ENCODE measurements around the gene CTBP2.

Gene CTBP2

DNA sequence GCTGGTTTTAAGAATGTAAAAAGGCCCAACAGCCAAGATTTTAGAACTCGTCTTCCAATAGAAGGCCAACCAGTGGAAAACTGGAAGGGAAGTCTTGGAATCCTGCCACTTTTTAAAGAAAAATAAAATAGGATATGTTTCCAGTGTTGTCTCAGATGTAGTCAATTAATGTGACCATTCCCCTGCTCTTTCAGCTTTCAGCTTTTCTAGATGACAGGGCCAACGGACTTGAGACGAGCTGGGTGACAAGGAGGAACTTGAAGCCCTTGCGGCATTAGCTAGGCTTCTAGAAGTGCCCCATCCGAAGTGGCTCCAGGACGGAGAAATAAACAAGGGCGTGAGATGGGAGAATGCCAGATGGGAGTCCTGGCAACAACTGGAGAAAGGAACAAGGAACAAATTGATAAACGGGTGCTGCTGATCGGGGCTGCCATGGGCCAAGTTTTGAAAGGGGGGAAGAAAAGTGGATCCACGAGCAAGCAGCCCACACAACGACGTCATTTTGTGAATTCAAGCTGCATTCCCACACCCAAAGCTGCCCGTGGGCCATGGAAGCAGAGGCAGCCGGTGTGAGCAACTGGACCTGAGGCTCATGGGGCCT is 42.3 kb downstream of the CTBP2 start:
- no peak overlapping the region for H3K4ac ChIP-seq (ENCODE audit: low read depth, low read length)
- no peak overlapping the region for H3K56ac ChIP-seq (ENCODE audit: low read length)
- peaks cover 4% of the 10 kb centered on the region for H3K36me3 ChIP-seq (ENCODE audit: control insufficient read depth, insufficient read depth, low read length)
- H3K79me2 ChIP-seq (ENCODE audit: control insufficient read depth, insufficient read depth, low read length): peaks cover 95% of the 10 kb centered on the region
- no peak overlapping the region for H2BK15ac ChIP-seq (replicated peaks; ENCODE audit: low read depth)
- H3K79me1 ChIP-seq (ENCODE audit: low read length): peaks cover 37% of the 10 kb centered on the region
- H4K8ac ChIP-seq (ENCODE audit: low read depth, low read length): no peak overlapping the region
- H3K27ac ChIP-seq (ENCODE audit: low read depth, low read length): no peak overlapping the region
- H3K4me3 ChIP-seq (ENCODE audit: low read length): no peak overlapping the region
- no peak overlapping the region for H3K23ac ChIP-seq (ENCODE audit: low read length)
- no peak for DNase-seq
- no CpG with 5 or more reads among the region's 14 CpGs for WGBS (ENCODE audit: extremely low coverage, insufficient coverage, low lambda C conversion rate)
- peaks cover 13% of the 10 kb centered on the region for H3K4me1 ChIP-seq (ENCODE audit: control insufficient read depth, low read depth, low read length)
- H4K5ac ChIP-seq (ENCODE audit: low read length): no peak overlapping the region
- H3K27me3 ChIP-seq (ENCODE audit: insufficient read depth, low read length, poor library complexity): no peaks in the 10 kb centered on the region
- no peak overlapping the region for H3K18ac ChIP-seq (ENCODE audit: low read length)
- no peak overlapping the region for H2BK120ac ChIP-seq (ENCODE audit: low read depth, low read length)
- no peak overlapping the region for H3K4me2 ChIP-seq (ENCODE audit: low read length)
- H3K9ac ChIP-seq (ENCODE audit: low read length): no peak overlapping the region
- H2AK5ac ChIP-seq (ENCODE audit: low read length): no peak overlapping the region
- H2BK5ac ChIP-seq (ENCODE audit: low read length): no peak overlapping the region

DNA sequence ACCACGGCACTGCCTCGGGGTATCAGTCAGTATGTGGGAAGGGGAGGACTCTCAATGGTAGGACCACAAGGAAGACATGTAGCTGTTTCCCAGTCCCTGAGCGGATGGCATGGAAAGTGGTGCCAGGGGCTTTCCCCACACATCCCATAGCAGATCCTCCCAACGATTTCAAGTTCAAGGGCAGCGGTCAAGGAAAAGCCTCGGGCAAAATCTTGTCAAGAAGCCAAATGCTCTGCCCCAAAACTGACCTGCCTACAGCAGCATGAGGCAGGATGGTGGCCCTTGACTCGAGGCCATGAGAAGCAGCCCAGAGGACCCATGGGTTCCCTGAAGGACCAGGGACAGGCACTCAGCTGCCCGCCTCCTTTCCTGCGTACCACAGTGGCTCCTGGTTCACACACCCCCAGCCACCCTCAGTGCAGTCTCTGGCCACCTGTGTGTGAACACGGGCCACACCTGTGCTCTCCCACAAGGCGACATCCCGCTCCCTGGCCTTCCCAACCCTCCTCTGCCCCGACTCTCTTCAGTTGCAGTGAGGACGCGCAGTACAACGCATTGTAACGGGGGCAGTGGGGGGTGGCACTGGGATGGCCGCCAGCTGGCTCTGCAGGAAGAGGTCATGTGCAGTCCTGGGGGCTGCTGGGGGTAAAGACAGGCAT is 43.6 kb downstream of the CTBP2 start:
- Histone ChIP-seq H2BK15ac (replicated peaks; ENCODE audit: low read depth) (no peak overlapping the region), H3K4ac (ENCODE audit: low read depth, low read length) (no peak overlapping the region), H3K56ac (ENCODE audit: low read length) (no peak overlapping the region), H3K27me3 (ENCODE audit: insufficient read depth, low read length, poor library complexity) (no peaks in the 10 kb centered on the region), H3K18ac (ENCODE audit: low read length) (no peak overlapping the region), H3K4me1 (ENCODE audit: control insufficient read depth, low read depth, low read length) (peaks cover 13% of the 10 kb centered on the region), H4K8ac (ENCODE audit: low read depth, low read length) (no peak overlapping the region), H3K27ac (ENCODE audit: low read depth, low read length) (no peak overlapping the region), H3K9ac (ENCODE audit: low read length) (no peak overlapping the region), H4K5ac (ENCODE audit: low read length) (no peak overlapping the region), H2AK5ac (ENCODE audit: low read length) (no peak overlapping the region), H3K36me3 (ENCODE audit: control insufficient read depth, insufficient read depth, low read length) (peaks cover 5% of the 10 kb centered on the region), H3K79me2 (ENCODE audit: control insufficient read depth, insufficient read depth, low read length) (peaks cover 91% of the 10 kb centered on the region), H2BK120ac (ENCODE audit: low read depth, low read length) (no peak overlapping the region), H2BK5ac (ENCODE audit: low read length) (no peak overlapping the region), H3K4me2 (ENCODE audit: low read length) (no peak overlapping the region), H3K79me1 (ENCODE audit: low read length) (peaks cover 32% of the 10 kb centered on the region), H3K4me3 (ENCODE audit: low read length) (no peak overlapping the region), H3K23ac (ENCODE audit: low read length) (no peak overlapping the region)
- WGBS (ENCODE audit: extremely low coverage, insufficient coverage, low lambda C conversion rate): no CpG with 5 or more reads among the region's 18 CpGs
- DNase-seq: no peak

DNA sequence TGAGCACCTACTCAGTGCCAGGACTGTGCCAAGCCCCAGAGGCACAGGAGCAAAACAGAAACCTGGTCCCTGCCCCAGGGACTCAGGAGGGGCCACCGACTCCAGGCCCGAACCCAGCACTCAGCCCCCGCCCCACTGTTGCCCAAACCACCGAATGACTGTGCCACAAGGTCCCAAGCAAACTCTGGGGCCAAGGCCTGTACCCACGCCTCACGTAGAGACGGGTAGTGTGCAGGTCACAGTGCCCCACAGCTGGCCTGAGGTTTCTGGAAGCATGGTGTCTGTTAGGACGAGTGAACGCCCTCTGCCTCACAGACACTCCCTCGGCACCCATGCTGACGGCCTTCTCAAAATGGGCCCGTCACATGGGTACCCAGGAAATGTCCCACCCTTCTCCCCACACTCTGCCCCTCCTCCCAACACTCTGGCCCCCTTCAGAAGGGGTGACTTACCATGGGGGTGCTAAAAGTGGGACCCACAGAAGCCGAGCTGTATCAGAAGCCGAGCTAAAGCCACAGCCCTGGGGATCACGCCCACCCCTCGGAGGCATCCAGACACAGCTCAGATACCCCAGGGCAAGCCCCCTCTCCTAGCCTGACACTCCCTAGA is 44.2 kb downstream of the CTBP2 start:
- WGBS (ENCODE audit: extremely low coverage, insufficient coverage, low lambda C conversion rate): no CpG with 5 or more reads among the region's 16 CpGs

DNA sequence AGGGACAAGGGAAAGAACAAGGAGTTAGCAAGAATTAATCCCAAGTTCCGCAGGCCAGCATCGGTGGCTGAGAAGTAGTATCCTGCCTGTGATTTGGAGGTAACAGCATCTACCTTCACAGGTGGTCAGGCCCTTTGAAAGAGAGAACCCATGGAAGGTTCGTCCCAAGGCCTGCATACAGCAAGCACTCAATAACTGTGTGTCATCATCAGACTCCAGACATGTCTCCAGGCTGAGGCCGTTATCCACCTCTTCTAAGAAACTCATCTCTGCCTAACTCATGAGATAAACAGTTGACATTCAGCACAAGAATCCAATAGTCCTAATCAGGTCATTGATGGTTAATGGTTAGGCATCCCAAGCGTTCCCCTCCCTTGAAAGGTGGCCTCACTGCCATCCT is 45.0 kb downstream of the CTBP2 start:
- Histone ChIP-seq H3K4me3 (ENCODE audit: low read length) (no peak overlapping the region), H3K23ac (ENCODE audit: low read length) (no peak overlapping the region), H3K4me1 (ENCODE audit: control insufficient read depth, low read depth, low read length) (peaks cover 6% of the 10 kb centered on the region), H3K27me3 (ENCODE audit: insufficient read depth, low read length, poor library complexity) (no peaks in the 10 kb centered on the region), H3K9ac (ENCODE audit: low read length) (no peak overlapping the region), H3K18ac (ENCODE audit: low read length) (no peak overlapping the region), H3K36me3 (ENCODE audit: control insufficient read depth, insufficient read depth, low read length) (peaks cover 6% of the 10 kb centered on the region), H2BK5ac (ENCODE audit: low read length) (no peak overlapping the region), H4K8ac (ENCODE audit: low read depth, low read length) (no peak overlapping the region), H3K4ac (ENCODE audit: low read depth, low read length) (no peak overlapping the region), H2BK120ac (ENCODE audit: low read depth, low read length) (no peak overlapping the region), H2BK15ac (replicated peaks; ENCODE audit: low read depth) (no peak overlapping the region), H3K56ac (ENCODE audit: low read length) (no peak overlapping the region), H3K4me2 (ENCODE audit: low read length) (no peak overlapping the region), H3K79me2 (ENCODE audit: control insufficient read depth, insufficient read depth, low read length) (peaks cover 91% of the 10 kb centered on the region), H2AK5ac (ENCODE audit: low read length) (no peak overlapping the region), H3K27ac (ENCODE audit: low read depth, low read length) (no peak overlapping the region), H4K5ac (ENCODE audit: low read length) (no peak overlapping the region), H3K79me1 (ENCODE audit: low read length) (peaks cover 32% of the 10 kb centered on the region)
- no CpG with 5 or more reads among the region's 5 CpGs for WGBS (ENCODE audit: extremely low coverage, insufficient coverage, low lambda C conversion rate)
- no peak for DNase-seq

More for the DNA sequence above, 44.2 kb downstream of the CTBP2 start:
- Histone ChIP-seq H3K4me1 (ENCODE audit: control insufficient read depth, low read depth, low read length) (peaks cover 13% of the 10 kb centered on the region), H3K9ac (ENCODE audit: low read length) (no peak overlapping the region), H2BK120ac (ENCODE audit: low read depth, low read length) (no peak overlapping the region), H3K79me2 (ENCODE audit: control insufficient read depth, insufficient read depth, low read length) (peaks cover 91% of the 10 kb centered on the region), H2BK15ac (replicated peaks; ENCODE audit: low read depth) (no peak overlapping the region), H3K18ac (ENCODE audit: low read length) (no peak overlapping the region), H2BK5ac (ENCODE audit: low read length) (no peak overlapping the region), H3K36me3 (ENCODE audit: control insufficient read depth, insufficient read depth, low read length) (peaks cover 6% of the 10 kb centered on the region), H3K23ac (ENCODE audit: low read length) (no peak overlapping the region), H3K27ac (ENCODE audit: low read depth, low read length) (no peak overlapping the region), H3K4me3 (ENCODE audit: low read length) (no peak overlapping the region), H2AK5ac (ENCODE audit: low read length) (no peak overlapping the region), H4K5ac (ENCODE audit: low read length) (no peak overlapping the region), H3K56ac (ENCODE audit: low read length) (no peak overlapping the region), H3K79me1 (ENCODE audit: low read length) (peaks cover 36% of the 10 kb centered on the region), H3K4me2 (ENCODE audit: low read length) (no peak overlapping the region), H3K27me3 (ENCODE audit: insufficient read depth, low read length, poor library complexity) (no peaks in the 10 kb centered on the region), H4K8ac (ENCODE audit: low read depth, low read length) (no peak overlapping the region), H3K4ac (ENCODE audit: low read depth, low read length) (no peak overlapping the region)
- no peak for DNase-seq

DNA sequence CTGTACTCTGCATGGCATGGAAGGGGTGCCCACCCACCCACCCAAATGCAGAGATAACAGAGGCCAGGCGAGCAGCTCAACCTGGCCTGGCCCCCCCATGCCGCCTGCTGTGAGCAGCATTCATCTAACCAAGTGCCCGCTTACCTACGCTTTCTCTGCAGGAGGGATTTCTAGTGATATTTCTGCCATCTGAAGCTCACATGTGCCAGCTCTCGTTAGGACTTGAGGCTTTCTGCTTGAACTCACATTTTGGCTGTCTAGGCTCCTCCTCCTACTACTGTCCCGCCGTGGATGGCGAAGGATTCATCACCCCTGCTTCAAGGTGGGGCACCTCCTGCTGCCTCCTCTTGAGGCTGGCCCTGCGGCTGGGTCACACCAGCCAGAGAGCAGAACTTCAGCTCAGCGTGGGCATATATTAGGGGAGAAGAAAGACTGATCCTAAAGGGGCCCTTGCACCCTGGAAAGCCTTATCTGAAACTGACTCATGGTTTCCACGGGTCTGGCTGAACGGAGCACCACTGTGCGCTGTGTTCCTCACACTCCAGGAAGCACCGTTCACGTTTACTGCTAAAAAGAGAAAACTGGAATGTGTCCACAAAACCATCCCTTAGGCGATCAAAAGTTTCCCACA is 45.5 kb downstream of the CTBP2 start:
- no peak overlapping the region for H3K27ac ChIP-seq (ENCODE audit: low read depth, low read length)
- no peak overlapping the region for H3K23ac ChIP-seq (ENCODE audit: low read length)
- no peak overlapping the region for H4K5ac ChIP-seq (ENCODE audit: low read length)
- no peak overlapping the region for H2BK120ac ChIP-seq (ENCODE audit: low read depth, low read length)
- H2BK5ac ChIP-seq (ENCODE audit: low read length): no peak overlapping the region
- no peaks in the 10 kb centered on the region for H3K27me3 ChIP-seq (ENCODE audit: insufficient read depth, low read length, poor library complexity)
- peaks cover 5% of the 10 kb centered on the region for H3K4me1 ChIP-seq (ENCODE audit: control insufficient read depth, low read depth, low read length)
- H3K79me1 ChIP-seq (ENCODE audit: low read length): peaks cover 36% of the 10 kb centered on the region
- H3K4me2 ChIP-seq (ENCODE audit: low read length): no peak overlapping the region
- WGBS (ENCODE audit: extremely low coverage, insufficient coverage, low lambda C conversion rate): no CpG with 5 or more reads among the region's 16 CpGs
- H3K79me2 ChIP-seq (ENCODE audit: control insufficient read depth, insufficient read depth, low read length): peaks cover 91% of the 10 kb centered on the region
- DNase-seq: no peak
- no peak overlapping the region for H3K4ac ChIP-seq (ENCODE audit: low read depth, low read length)
- peaks cover 6% of the 10 kb centered on the region for H3K36me3 ChIP-seq (ENCODE audit: control insufficient read depth, insufficient read depth, low read length)
- no peak overlapping the region for H3K4me3 ChIP-seq (ENCODE audit: low read length)
- H2BK15ac ChIP-seq (replicated peaks; ENCODE audit: low read depth): no peak overlapping the region
- H3K56ac ChIP-seq (ENCODE audit: low read length): no peak overlapping the region
- no peak overlapping the region for H3K18ac ChIP-seq (ENCODE audit: low read length)
- H4K8ac ChIP-seq (ENCODE audit: low read depth, low read length): no peak overlapping the region
- no peak overlapping the region for H2AK5ac ChIP-seq (ENCODE audit: low read length)
- no peak overlapping the region for H3K9ac ChIP-seq (ENCODE audit: low read length)
